PC-9 (cell line): ENCODE data around the gene PROSER3.

Experiments
- CTCF ChIP-seq: fragments of 200-600 bp; sonication (generic); conservative IDR thresholded peaks from 2 replicates; pipeline ENCODE4 v1.6.1; 2017; ENCODE audit warnings: mixed run types, antibody characterized with exemption, mild to moderate bottlenecking, moderate library complexity
- EZH2 ChIP-seq: fragments of 200-600 bp; sonication (generic); IDR thresholded peaks from 2 replicates; pipeline ENCODE4 v1.8.0; 2017; ENCODE audit warnings: antibody characterized with exemption, low read depth

DNA sequence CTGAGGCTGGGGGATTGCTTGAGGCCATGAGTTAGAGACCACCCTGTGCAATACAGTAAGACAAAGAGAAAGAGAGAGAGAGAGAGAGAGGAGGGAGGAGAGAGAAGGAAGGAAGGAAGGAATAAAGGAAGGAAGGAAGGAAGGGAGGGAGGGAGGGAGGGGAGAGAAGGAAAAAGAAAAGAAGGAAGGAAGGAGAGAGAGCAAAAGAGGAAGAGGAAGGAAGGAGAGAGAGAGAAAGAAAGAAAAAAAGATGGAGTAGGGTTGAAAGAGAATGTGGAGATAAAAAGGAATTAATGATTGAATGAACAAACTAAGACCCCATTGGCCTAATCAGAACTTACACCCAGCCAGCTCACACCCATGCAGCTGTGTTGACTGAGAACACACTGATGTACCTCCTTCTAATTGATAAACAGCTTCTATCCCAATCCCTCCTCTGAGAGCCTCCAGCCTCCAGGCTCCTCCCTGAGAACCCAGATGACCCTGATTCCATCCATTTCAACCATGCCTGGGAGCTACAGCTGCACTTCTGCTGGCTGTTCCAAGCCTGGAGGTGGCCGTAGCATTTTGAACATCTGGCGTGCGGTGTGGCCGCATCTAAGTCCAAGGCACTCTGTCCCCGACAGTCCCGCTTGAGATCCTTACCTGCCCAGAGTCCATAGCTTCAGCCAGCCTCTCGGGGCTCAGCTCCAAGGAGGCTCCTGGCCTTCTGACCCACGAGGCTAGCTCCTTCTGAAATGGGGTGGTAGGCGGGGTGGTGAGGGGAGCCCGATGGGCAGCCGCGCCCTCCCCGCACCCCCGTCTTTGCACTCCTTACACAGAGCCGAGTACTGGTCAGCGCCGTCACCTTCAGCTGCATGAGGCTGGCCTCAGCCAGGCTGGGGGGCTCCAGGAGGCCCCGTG is 53.6 kb downstream of the PROSER3 start:
- TF ChIP-seq EZH2 (no peak), CTCF (no peak)
